ENCODE data around the gene RFFL.

Gene RFFL

GRCh38 chr17:35079547-35080423 lies 16.3 kb upstream of the RFFL start:
- H3K27ac ChIP-seq = no peak overlapping the region

GRCh38 chr17:35076874-35077273 lies 13.4 kb upstream of the RFFL start:
- no peak for TF ChIP-seq CTCF (conservative IDR thresholded peaks at IDR 0.05)
- no peak overlapping the region for H3K27ac ChIP-seq

More at GRCh38 chr17:35079547-35080423, 16.3 kb upstream of the RFFL start:
- TF ChIP-seq CTCF (conservative IDR thresholded peaks at IDR 0.05) = no peak

GRCh38 chr17:35074711-35075707 lies 11.5 kb upstream of the RFFL start:
- H3K27ac ChIP-seq = peak overlapping the region; percentile 1; the same call in 1 of the 2 replicates
- TF ChIP-seq CTCF (conservative IDR thresholded peaks at IDR 0.05) = no peak

- TF ChIP-seq CTCF (conservative IDR thresholded peaks at IDR 0.05) = no peak
Observed at GRCh38 chr17:35073991-35074627, 10.6 kb upstream of the RFFL start.

GRCh38 chr17:35073183-35073790 lies 9.8 kb upstream of the RFFL start:
- TF ChIP-seq CTCF (conservative IDR thresholded peaks at IDR 0.05) = no peak
- no peak overlapping the region for H3K27ac ChIP-seq

More at GRCh38 chr17:35073991-35074627, 10.6 kb upstream of the RFFL start:
- no peak overlapping the region for H3K27ac ChIP-seq

- H3K27ac ChIP-seq = no peak overlapping the region
- no peak for TF ChIP-seq CTCF (conservative IDR thresholded peaks at IDR 0.05)
Observed at GRCh38 chr17:35069311-35069710, 5.8 kb upstream of the RFFL start.
